A549 treated with CORT108297 at 1 μM for 4 hours (cell line): ENCODE data around the gene PRR23E. TPM values are rescaled to one million over a fixed set of nuclear protein-coding genes. Genes with fewer than 3 reads are reported as not detected.

Source experiments
- total RNA-seq: library from RNA; stranded (reverse); fragments of 200-300 nt; extraction: Qiagen RNA extraction; gene quantifications from 5 replicates; pipeline ENCODE4 v1.2.3, GENCODE V29; 2022

PRR23E gene
- total RNA-seq = not detected in 5 replicates

GRCh38 chr3:127192576-127193232 is at the start of gene PRR23E:
PRR23E (plus strand) TSS chr3:127193131; CDS start chr3:127196686, 3,555 bp downstream.

Other genes with a start within 250 kb of the PRR23E start
- 16.6 to 26.3 TPM (median 23.7 TPM) in 5 replicates for gene PLXNA1, start 210.0 kb upstream of the PRR23E start, total RNA-seq
- 0.13 to 0.19 TPM (median 0.17 TPM) in 3 of 5 replicates, not detected in the others for gene PRR20G, start 94.9 kb downstream of the PRR23E start, total RNA-seq